Hepatocyte (in vitro differentiated cells): ENCODE results near the gene SBNO1. TPM values are rescaled to one million over a fixed set of nuclear protein-coding genes. Genes with fewer than 3 reads are reported as not detected.
"Not testable (repeated sequence)": the region's sequence is repeated elsewhere in the genome, so short reads cannot be mapped to it uniquely, and the experiment has no call there.

Source experiments
- DNase-seq: peaks from one replicate; pipeline ENCODE4 v3.0.0-alpha.2; 2016; ENCODE audit warnings: low spot score
- H2AFZ ChIP-seq: fragments of 200-600 bp; sonication (generic); 2 replicates; pipeline ENCODE4 v1.6.0; 2016; ENCODE audit warnings: antibody characterized with exemption, mild to moderate bottlenecking
- H3K27ac ChIP-seq: fragments of 200-600 bp; sonication (generic); 2 replicates; pipeline ENCODE4 v1.5.1; 2016; ENCODE audit warnings: mild to moderate bottlenecking
- H3K27me3 ChIP-seq: fragments of 200-600 bp; sonication (generic); 2 replicates; pipeline ENCODE4 v1.6.1; 2016
- H3K36me3 ChIP-seq: fragments of 200-600 bp; sonication (generic); replicated peaks from 2 replicates; pipeline ENCODE4 v1.5.1; 2016; ENCODE audit warnings: low read depth; ENCODE audit not compliant: insufficient read depth
- H3K4me1 ChIP-seq: fragments of 200-600 bp; sonication (generic); 2 replicates; pipeline ENCODE4 v1.5.1; 2016; ENCODE audit warnings: mild to moderate bottlenecking, moderate library complexity; ENCODE audit not compliant: insufficient read depth
- H3K4me2 ChIP-seq: fragments of 200-600 bp; sonication (generic); 2 replicates; pipeline ENCODE4 v1.6.0; 2016
- H3K4me3 ChIP-seq: fragments of 200-600 bp; sonication (generic); 2 replicates; pipeline ENCODE4 v1.5.1; 2016; ENCODE audit warnings: mild to moderate bottlenecking
- H3K79me2 ChIP-seq: fragments of 200-600 bp; sonication (generic); 2 replicates; pipeline ENCODE4 v1.6.0; 2017; ENCODE audit warnings: mild to moderate bottlenecking
- H3K9me2 ChIP-seq: fragments of 200-600 bp; sonication (generic); replicated peaks from 2 replicates; pipeline ENCODE4 v1.6.0; 2017; ENCODE audit warnings: mild to moderate bottlenecking; ENCODE audit not compliant: insufficient read depth
- H3K9me3 ChIP-seq: fragments of 200-600 bp; sonication (generic); 2 replicates; pipeline ENCODE4 v1.5.1; 2016; ENCODE audit warnings: low read depth, mild to moderate bottlenecking
- H4K20me1 ChIP-seq: fragments of 200-600 bp; sonication (generic); 2 replicates; pipeline ENCODE4 v1.6.0; 2016; ENCODE audit warnings: mild to moderate bottlenecking; ENCODE audit not compliant: insufficient read depth, poor library complexity, severe bottlenecking
- EZH2 ChIP-seq: fragments of 200-600 bp; sonication (generic); IDR thresholded peaks from 2 replicates; pipeline ENCODE4 v1.6.1; 2016; ENCODE audit warnings: antibody characterized with exemption, mild to moderate bottlenecking, borderline replicate concordance
- EZH2phosphoT487 ChIP-seq: fragments of 200-600 bp; sonication (generic); IDR thresholded peaks from one replicate; pipeline ENCODE4 v1.6.1; 2018; ENCODE audit warnings: antibody characterized with exemption, mild to moderate bottlenecking, low read depth, moderate library complexity; ENCODE audit not compliant: unreplicated experiment, severe bottlenecking
- WGBS: methylation state at CpG from one replicate; pipeline ENCODE4 v1.1.6; 2016; ENCODE audit warnings: low lambda C conversion rate; ENCODE audit errors: missing lambda C conversion rate; 5-methylcytosine and 5-hydroxymethylcytosine counted together
- polyA plus RNA-seq: library from polyadenylated mRNA; unstranded; fragments of >200 nt; fragmentation: Nextera tagmentation; extraction: Ambion mirVana; gene quantifications from 2 replicates; pipeline ENCODE4 v1.2.1, GENCODE V29; 2016
- total RNA-seq: library from RNA; depleted of rRNA; stranded (reverse); fragments of >200 nt; gene quantifications from 2 replicates; pipeline ENCODE4 v1.2.3, GENCODE V29; 2014
- TF ChIP-seq, protein P1 (sequence below): fragments of 200-600 bp; sonication (generic); IDR thresholded peaks from 2 replicates; pipeline ENCODE4 v1.5.1; 2016; ENCODE audit warnings: antibody characterized with exemption, mild to moderate bottlenecking; ENCODE audit not compliant: poor library complexity

SBNO1 gene
- total and polyA plus RNA-seq, 2 experiments from 2014 or later: 13.4 to 28.9 TPM

DNA sequence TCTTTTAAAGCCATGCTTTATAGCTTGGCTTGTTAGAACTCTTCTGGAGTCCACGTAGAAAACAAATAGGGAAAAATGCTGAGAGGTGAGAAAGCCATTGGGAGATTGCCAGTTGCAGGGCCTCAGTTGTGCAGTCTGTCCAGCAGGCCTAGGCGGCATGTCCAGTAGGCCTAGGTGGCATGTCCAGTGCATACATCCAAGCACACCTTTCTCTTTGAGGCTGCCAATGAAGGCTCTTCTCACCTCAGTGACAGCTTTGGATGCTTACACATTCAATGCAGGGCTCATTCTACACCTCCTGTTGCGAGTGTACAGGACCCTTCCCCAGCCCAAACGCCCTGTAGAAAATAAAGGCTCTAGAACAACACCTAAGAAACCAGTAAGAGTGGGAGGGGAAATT is 106.1 kb downstream of the SBNO1 start:
- no peak for DNase-seq
- TF ChIP-seq, protein P1, sequence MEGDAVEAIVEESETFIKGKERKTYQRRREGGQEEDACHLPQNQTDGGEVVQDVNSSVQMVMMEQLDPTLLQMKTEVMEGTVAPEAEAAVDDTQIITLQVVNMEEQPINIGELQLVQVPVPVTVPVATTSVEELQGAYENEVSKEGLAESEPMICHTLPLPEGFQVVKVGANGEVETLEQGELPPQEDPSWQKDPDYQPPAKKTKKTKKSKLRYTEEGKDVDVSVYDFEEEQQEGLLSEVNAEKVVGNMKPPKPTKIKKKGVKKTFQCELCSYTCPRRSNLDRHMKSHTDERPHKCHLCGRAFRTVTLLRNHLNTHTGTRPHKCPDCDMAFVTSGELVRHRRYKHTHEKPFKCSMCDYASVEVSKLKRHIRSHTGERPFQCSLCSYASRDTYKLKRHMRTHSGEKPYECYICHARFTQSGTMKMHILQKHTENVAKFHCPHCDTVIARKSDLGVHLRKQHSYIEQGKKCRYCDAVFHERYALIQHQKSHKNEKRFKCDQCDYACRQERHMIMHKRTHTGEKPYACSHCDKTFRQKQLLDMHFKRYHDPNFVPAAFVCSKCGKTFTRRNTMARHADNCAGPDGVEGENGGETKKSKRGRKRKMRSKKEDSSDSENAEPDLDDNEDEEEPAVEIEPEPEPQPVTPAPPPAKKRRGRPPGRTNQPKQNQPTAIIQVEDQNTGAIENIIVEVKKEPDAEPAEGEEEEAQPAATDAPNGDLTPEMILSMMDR: no peak
- TF ChIP-seq EZH2phosphoT487 (no peak), EZH2 (no peak)
- no peak overlapping the region for H2AFZ ChIP-seq
- H3K4me3 ChIP-seq: no peak overlapping the region
- no peaks in the 10 kb centered on the region for H3K4me1 ChIP-seq
- H3K79me2 ChIP-seq: peaks cover 26% of the 10 kb centered on the region
- peaks cover 6% of the 10 kb centered on the region for H4K20me1 ChIP-seq
- H3K27ac ChIP-seq: no peak overlapping the region
- H3K4me2 ChIP-seq: no peak overlapping the region
- no peaks in the 10 kb centered on the region for H3K9me3 ChIP-seq
- no peaks in the 10 kb centered on the region for H3K9me2 ChIP-seq
- no peaks in the 10 kb centered on the region for H3K27me3 ChIP-seq
- no peaks in the 10 kb centered on the region for H3K36me3 ChIP-seq
- 70% methylated on average over 4 of the region's 4 CpGs for WGBS

DNA sequence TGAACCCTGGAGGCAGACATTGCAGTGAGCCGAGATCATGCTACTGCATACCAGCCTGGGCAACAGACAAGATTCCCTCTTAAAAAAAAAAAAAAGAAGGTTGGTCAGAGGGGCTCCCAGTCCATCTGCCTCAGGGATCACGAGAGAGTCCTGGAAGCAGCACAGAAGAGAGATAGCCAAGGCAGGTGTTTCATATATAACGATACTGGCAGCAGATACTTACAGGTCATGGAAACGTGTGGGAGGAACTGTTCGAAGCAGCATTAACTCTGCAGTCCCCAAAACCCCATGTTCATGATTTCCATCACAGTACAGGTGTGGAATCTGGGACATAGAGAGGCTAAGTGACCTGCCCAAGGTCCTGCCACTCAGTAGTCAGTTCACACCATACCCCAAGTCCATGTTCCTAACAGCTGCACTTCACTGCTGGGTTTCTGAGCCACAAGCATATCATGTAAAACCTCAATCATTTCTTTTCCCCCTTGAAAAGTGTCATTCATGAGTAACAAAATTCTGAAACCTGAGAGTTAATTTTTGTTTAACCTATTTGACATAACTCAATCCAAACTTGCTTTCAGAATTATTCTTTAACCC is 109.7 kb downstream of the SBNO1 start:
- DNase-seq: no peak
- no peaks in the 10 kb centered on the region for H3K9me2 ChIP-seq
- TF ChIP-seq EZH2 (no peak), EZH2phosphoT487 (no peak)
- TF ChIP-seq, protein P1: no peak
- no peaks in the 10 kb centered on the region for H3K27me3 ChIP-seq
- no peak overlapping the region for H3K4me3 ChIP-seq
- H3K36me3 ChIP-seq: no peaks in the 10 kb centered on the region
- H3K4me2 ChIP-seq: no peak overlapping the region
- H2AFZ ChIP-seq: no peak overlapping the region
- peaks cover 10% of the 10 kb centered on the region for H3K4me1 ChIP-seq
- no peaks in the 10 kb centered on the region for H4K20me1 ChIP-seq
- H3K79me2 ChIP-seq: peaks cover 50% of the 10 kb centered on the region
- WGBS: 88% methylated on average over 5 of the region's 5 CpGs
- no peak overlapping the region for H3K27ac ChIP-seq
- no peaks in the 10 kb centered on the region for H3K9me3 ChIP-seq

DNA sequence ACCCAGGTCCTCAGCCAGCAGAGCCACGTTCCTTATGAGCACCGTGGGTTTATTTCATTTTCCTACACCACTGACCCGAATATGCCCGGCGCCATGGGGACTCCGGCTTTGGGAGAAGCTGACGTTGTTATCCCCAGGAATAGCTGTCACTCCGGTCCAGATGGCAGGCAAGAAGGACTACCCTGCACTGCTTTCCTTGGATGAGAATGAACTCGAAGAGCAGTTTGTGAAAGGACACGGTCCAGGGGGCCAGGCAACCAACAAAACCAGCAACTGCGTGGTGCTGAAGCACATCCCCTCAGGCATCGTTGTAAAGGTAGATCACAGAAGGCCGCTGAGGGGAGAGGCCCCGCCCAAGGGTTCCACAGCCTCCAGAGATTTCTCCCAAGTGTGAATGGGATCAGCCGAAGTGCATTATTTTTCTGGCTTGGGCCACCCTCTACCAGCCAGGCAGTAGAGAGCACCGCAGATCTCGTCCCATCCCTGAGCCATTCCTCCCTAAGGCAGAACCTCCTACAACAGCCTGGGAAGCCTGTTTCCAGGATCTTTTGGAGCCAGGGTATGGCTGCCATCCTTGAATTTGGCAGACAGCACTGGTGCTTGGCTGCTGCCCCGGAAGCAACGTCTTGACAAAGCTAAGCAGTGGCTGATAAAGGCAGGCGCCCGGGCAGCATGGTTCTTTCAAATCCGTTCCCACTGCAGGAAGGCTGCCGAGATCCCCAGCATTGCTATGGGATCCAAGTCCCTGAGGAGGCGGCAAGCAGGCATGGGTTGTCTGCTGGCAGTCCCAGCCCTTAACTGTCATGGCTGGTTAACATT is 110.8 kb downstream of the SBNO1 start:
- no peak for TF ChIP-seq EZH2phosphoT487
- no peak for TF ChIP-seq EZH2
- TF ChIP-seq, protein P1: no peak
- no peaks in the 10 kb centered on the region for H4K20me1 ChIP-seq
- no peak for DNase-seq
- 87% methylated on average over 24 of the region's 24 CpGs for WGBS
- peaks cover 59% of the 10 kb centered on the region for H3K79me2 ChIP-seq
- no peaks in the 10 kb centered on the region for H3K9me3 ChIP-seq
- H3K4me2 ChIP-seq: no peak overlapping the region
- H3K4me1 ChIP-seq: peaks cover 10% of the 10 kb centered on the region
- no peak overlapping the region for H3K27ac ChIP-seq
- no peak overlapping the region for H2AFZ ChIP-seq
- H3K4me3 ChIP-seq: no peak overlapping the region
- no peaks in the 10 kb centered on the region for H3K9me2 ChIP-seq
- no peaks in the 10 kb centered on the region for H3K27me3 ChIP-seq
- H3K36me3 ChIP-seq: no peaks in the 10 kb centered on the region

DNA sequence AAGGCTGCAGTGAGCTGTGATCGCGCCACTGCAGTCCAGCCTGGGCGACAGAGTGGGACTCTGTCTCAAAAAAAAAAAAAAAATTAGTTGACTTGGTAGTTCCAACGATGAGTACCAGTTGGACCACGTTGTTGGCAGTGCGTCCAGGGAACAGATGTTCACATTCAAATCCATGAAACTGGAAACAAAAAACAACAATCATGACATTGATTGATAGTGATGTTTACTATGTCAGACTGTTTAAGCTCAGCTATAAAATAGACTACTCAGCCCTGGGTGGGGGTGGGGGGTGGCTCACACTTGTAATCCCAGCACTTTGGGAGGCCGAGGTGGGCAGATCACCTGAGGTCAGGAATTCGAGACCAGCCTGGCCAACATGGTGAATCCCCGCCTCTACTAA is 112.3 kb downstream of the SBNO1 start:
- H3K9me2 ChIP-seq, H3K4me3 ChIP-seq, H3K4me1 ChIP-seq, H2AFZ ChIP-seq, H3K4me2 ChIP-seq, DNase-seq, H3K36me3 ChIP-seq, H4K20me1 ChIP-seq, H3K9me3 ChIP-seq, H3K27me3 ChIP-seq: not testable (repeated sequence)
- H3K79me2 ChIP-seq: peaks cover 73% of the 10 kb centered on the region
- WGBS: 81% methylated on average over 7 of the region's 9 CpGs
- peak overlapping the region; percentile 95 for H3K27ac ChIP-seq
